GM18873 (cell line): ENCODE measurements around the gene CABLES2.

Experiments used
- ATAC-seq: cut with Tn5 transposase; IDR thresholded peaks from one replicate; pipeline ENCODE4 v1.9.1; 2021; ENCODE audit warnings: mild to moderate bottlenecking, moderate library complexity, moderate number of reproducible peaks; ENCODE audit not compliant: unreplicated experiment, low FRiP score

The CABLES2 gene

GRCh38 chr20:62406635-62407176, 379 bp downstream of the CABLES2 start:
- no peak for ATAC-seq

DNA sequence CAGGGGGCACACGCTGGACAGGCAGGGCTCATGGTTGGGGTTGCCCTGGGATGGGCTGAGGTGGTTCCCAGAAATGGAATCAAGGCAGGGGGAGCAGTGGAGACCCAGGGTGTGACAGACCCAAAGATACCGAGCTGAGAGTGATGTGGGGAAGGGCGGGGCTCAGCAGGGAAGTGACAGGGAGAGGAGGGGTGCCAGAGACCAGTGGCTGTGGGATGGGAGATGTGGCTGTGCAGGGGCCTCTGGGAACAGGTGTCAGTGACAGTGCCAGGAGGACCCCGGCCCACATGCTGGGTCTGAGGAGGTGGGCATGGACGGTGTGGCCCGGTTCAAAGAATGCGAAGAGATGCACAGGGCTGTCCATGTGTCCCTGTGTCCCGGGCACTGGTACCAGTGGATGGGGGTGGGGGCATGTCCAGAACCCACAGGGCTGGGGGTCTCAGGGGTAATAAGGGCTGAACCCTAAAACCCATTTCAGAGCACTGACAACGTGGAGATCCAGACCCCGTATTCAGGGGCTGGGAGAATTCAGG, 1.0 kb downstream of the CABLES2 start:
- ATAC-seq = no peak

DNA sequence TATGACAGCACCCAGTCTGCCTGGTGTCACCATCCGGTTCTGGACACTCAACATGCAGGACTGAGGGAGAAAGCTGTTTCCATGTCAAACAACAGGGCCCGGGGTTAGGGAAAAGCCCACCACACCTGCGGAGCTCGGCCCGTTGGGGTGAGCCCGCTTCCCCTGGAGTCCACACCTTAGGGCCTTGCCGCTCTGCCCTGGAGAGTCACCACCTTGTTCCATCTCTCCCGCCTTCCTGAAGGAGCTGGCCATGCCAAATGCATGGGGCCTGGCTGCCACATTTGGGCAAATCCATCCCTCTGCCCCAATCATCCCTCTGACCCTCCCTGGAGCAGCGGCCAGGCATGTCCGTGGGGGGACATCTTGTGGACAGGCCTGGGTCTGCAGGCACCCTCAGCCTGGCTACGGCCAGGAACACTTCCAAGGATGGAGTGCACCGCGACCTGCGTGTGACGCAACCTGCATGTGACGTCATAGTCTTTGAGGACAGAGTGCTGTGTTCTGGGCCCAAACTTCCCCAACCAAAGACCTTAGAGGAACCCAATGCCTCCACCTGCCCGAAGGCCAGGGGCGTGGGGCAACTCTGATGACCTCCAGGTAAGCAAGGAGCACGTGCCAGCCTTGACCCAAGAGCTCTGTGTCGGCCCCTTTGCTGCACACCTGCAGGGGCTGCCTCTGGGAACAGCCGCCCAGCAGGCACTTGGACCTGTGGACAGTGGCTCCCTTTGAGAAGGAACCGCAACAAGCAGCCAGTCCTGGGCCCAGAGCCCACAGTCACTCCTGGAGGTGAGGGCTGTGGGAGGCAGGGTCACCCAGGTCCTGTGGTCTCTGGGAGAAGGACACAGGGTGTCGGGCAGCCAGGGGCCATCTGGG, 1.7 kb downstream of the CABLES2 start:
- no peak for ATAC-seq

- no peak for ATAC-seq
These were observed 2.4 kb downstream of the CABLES2 start for GRCh38 chr20:62404761-62405107.

DNA sequence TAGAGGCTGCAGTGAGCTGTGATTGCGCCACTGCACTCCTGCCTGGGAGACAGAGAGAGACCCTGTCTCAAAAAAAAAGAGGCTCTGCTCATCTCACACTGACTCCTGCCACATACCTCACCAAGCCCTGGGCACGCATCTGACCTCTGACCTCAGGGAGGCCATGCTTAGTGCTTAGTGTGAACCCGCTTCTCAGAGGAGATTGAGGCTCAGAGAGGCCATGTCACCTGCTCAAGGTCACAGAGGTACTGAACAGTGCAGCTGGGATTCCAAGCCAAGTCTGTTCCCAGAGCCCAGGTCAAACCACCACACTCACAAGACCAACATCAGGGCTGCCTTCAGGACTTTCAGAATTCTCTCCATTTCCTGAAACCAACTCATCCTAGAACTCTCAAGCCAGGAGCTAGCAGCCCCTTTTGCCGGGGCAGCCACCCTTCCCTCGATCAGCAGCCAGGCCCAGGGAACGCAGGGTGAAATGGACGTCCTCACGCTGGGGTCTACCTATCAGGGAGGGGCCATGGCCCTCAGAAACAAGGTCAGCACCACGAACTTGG, 2.9 kb downstream of the CABLES2 start:
- ATAC-seq = no peak

GRCh38 chr20:62403331-62403730, 3.8 kb downstream of the CABLES2 start:
- no peak for ATAC-seq

GRCh38 chr20:62402456-62403150, 4.5 kb downstream of the CABLES2 start:
- ATAC-seq = no peak

DNA sequence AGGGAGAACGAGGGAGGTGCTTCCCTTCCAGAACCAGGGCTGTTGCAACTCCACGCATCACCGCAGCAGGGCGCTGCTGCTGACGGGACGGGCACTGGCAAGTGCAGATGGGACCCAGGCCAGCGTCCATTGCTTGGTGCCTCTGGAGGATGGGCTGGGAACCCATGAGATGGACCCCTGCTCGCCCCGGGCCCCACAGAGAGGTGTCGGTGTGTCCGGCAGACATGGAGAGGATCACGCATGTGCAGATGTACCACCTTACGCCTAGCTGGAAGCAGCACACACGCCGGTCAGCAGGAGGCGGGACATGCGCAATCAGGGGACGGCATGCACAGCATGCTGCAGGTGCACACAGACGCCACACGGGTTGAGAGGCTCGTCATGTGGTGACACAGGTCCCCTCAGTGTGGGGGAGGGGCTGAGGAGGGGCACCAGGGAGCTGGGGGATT, 5.7 kb downstream of the CABLES2 start:
- ATAC-seq = no peak

DNA sequence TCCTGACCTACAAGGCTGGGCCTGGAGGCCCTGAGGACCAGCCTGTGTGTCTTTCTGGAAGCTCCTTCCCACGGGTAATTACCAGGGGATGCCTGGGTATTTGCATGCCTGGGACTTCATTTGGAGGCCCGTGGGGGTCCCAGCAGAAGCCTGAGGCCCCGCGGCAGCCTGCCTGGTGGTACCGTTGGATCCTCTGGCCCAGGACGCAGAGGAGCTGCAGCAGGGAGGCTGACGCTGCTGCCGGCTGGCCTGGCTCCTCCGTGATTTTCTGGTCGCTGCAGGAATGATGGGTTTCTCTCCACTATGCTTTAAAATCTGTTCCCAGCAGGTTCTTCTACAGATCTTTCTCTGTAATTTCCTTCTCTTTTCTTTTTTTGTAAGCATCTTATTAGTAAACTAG, 6.5 kb downstream of the CABLES2 start:
- no peak for ATAC-seq

DNA sequence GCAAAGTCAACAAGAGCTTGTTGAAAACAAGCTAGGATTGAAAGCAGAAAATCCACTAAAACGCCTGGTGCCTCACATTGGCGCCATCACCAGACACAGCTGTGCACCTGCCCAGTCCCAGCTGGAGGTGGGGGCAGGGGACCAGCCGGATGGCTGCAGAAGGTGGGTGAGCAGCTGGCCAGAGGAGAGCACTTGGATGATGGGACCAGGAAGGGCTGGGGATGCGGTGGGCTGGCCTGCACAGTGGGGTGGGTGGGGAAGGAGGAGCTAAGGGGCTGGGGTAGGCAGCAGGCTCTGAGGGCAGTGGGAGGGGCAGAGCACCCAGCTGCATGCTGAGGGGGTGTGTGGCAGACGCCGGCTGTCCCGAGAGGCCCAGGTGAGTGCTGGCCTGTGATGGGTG, 7.1 kb downstream of the CABLES2 start:
- no peak for ATAC-seq

DNA sequence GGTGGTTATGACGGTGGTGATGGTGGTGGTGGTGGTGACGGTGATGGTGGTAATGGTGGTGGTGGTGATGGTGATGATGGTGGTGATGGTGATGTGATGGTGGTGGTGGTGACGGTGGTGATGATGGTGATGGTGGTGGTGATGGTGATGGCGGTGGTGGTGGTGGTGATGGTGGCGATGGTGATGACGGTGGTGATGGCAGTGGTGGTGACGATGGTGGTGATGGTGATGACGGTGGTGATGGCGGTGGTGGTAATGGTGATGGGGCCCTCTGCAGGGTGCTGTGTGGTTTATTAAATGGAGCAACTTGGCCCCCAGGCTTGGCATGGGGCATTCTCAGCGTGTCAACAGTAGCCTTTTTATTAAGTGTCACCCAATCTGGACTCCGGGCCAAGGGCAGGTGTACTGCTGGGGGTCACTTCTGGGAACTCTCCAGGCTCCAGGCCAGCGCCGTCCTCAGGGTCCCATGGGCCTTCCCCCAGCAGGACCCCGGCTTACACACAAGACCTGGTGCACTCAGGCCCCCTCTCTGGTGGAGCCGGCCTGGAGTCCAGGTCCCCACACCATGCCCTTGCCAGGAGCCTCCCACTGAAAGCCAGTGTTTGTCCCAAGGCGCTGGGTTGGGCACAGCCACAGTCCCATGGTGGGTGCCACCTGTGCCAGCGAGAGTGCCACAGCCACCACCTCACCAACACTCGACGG, 8.8 kb downstream of the CABLES2 start:
- ATAC-seq = no peak

DNA sequence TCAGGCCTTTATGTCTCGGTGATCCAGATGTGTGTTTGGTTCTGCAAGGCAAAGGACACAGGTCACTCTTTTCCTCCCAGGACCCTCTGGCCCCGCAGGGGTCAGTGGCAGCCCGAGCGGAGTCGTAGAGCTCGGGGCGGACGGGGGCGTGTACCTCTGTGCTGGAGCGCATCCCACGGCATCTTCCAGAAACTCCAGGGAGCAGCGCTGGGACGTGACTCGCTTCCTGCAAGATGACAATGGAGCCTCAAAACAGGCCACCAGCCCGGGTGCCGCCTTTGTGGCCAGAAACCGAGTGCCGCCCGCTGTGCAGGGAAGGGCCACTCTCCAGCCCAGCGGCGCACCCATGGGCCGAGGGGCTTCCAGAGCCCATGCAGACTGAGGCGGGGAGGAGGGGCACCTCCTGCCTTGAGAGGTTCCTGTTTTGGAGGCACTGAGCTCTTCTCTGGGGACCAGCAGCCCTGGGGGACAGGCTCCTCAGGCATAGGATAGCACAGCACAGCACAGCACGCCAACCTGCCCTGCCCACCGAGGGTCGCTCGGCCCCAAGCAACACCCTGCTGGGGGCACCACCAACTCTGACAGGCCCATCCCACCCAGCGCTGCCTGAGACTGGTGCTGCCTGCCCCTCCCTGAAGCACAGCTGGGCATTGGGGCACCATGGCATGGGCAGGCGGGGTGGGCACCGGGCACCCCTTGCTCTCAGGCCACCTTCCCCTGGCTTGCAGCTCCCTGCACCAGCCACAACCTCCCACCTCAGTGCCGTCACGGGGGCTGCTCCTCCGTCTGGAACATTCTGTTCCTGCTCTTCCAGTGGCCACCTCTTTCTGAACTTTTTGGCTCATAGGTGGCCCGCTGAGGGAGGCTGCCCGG, 10.5 kb downstream of the CABLES2 start:
- no peak for ATAC-seq

DNA sequence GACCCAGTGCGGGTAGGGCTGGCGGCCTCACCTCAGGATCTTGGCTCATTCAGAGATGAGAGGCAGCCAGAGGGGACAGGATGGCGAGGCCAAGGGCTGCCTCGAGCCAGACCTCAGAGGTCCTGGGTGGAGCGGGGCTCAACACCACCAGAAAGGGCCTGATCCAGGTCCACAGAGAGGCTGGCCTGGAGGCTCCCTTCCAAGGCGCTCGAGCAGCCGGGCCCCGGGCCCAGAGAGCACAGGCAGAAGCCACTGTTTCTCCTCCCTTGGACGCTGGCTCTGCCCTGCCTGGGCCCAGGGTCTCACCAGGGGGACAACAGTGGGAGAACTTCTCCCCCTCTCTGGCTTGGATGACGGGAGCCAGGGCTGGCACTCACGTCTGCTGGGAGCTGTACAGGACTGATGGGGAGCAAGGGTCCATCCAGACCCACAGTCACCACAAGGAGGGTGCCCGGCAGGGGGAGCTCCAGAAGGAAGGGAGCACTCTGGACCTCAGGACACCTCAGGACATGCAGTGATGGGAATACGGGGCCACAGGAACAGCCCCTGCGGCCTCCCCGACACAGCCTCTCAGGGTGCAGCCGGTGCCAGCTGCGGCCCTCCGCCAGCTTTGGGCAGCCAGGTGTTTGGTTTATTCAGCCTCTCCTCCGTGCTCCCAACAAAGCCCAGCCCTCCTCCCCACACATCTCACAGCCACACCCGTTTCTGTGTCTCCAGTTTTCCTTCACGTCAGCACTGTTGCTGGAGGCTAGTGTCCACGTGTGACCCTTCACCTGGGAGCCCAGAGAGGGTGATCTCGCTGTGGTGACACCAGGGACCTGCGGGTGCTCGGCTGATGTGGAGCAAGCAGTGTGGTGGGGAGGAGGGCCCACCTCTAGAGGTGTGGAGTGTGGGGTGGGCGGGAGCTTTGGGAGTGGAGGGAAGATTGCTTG, 11.5 kb downstream of the CABLES2 start:
- no peak for ATAC-seq

- ATAC-seq = no peak
These were observed 12.5 kb downstream of the CABLES2 start for GRCh38 chr20:62394248-62395245.

- ATAC-seq = no peak
These were observed 13.3 kb downstream of the CABLES2 start for GRCh38 chr20:62393830-62394229.

DNA sequence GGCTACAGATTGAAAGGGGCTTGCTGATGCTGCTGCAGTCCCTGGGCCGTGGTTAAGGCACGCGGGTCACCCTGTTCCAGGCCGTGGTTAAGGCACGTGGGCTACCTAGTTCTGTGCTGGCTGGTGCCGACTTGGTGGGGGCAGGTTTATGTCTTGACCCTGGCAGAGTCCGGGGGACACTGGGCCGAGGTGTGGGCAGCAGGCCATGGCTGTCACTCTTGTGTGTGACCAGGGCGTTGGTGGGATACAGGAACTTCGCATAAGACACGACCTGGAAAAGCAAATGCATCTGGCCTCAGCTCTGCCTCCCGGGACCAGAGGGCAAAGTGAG, 13.8 kb downstream of the CABLES2 start:
- no peak for ATAC-seq

DNA sequence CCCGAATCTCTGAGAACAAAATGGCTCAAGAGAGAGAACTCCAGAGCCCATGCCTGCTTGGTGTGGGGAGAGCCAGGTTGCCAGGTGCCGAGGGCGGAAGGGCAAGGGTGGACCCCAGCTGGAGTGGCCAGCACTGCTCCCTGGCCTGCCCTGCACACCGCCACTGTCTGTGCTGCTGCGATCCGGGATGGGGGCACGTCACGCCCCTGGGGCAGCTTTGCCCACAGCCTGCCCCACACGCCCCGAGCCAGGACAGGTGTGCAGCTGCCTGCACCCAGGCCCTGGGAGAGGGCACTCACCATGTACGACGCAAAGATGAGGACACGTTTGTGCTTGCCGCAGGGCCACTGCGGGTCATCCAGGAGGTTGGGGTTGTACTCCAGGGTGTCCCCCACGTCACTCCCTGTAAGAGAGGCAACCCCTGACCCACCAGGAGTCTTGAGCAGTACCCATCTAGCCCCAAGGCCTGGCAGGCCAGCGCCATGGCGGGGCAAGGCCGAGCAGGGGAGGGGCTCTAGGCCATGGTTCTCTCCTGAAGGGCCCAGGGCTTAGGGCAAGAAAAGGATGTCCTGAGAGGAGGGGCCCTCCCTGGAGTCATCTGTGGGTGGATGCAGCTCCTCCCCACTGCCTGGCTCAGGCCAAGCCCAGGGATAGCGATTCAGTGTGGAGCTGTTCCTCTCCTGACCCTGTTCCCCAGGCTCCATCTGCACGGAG, 14.3 kb downstream of the CABLES2 start:
- no peak for ATAC-seq
